Measurements from ENCODE around the gene PRDM7.
"Not testable (repeated sequence)": the region's sequence is repeated elsewhere in the genome, so short reads cannot be mapped to it uniquely, and the experiment has no call there.

The PRDM7 gene

DNA sequence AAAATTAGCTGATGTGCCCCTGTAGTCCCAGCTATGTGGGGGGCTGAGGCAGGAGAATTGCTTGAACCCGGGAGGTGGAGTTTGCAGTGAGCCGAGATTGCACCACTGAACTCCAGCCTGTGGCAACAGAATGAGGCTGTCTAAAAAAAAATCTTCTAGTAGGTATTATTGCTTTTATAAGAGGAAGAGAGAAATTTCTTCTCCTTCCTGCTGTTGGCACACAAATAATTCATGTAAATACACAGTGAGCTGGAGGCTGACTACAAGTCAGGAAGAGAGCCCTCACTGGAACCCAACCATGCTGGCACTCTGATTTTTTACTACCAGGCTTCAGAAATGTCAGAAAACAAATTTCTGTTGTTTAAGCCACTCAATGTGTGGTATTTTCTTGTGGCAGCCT, 6.7 kb downstream of the PRDM7 start:
- DNase-seq, result no peak

DNA sequence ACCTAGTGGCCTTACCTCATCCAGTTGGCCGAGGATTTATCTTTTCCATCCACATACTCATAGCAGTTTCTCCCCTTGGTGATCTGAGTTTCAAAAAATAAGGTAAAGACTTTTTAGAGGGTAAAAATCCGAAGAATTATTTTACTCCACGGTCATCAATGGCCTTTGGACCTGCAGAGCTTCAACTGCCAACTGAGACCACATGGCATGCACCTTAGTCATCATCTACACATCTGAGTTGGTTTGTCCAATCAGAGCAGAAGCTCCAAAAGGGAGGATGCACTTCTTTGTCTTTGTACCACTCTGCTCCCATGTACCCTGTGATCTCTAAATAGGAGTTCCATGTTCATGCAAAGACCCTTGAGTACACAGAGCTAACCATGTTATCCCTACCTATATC, 15.7 kb downstream of the PRDM7 start:
- DNase-seq, result no peak

DNA sequence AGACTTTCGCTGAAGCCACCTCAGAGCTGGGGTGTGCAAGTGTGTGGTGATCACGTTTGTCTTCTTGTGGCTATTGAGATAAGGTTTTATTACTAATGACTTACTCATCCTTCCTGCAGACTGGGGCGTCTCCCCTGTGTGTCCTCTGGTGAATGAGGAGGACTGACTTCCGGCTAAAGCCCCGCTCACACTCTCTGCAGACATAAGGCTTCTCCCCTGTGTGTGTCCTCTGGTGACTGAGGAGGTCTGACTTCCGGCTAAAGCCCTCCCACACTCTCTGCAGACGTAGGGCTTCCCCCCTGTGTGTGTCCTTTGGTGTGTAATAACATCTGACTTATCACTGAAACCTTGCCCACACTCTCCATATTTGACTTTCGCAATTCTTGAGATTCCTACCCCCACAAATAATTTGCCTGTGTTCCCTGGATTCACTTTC, 19.4 kb downstream of the PRDM7 start:
- DNase-seq, result peak; percentile 84

DNA sequence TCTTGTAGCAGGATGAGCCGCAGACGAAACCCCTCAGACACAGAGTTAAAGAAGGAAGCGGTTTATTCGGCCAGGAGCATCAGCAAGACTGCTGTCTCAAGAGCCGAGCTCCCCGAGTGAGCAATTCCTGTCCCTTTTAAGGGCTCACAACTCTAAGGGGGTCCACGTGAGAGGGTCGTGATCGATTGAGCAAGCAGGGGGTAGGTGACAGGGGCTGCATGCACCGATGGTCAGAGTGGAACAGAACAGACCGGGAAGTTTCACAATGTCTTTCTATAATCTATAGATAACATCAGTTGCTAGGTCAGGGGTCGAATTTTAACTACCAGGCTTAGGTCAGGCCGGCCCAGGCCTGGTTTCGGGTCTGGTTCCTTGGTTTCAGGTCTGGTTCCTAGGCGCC, 20.6 kb downstream of the PRDM7 start:
- DNase-seq, result not testable (repeated sequence)

DNA sequence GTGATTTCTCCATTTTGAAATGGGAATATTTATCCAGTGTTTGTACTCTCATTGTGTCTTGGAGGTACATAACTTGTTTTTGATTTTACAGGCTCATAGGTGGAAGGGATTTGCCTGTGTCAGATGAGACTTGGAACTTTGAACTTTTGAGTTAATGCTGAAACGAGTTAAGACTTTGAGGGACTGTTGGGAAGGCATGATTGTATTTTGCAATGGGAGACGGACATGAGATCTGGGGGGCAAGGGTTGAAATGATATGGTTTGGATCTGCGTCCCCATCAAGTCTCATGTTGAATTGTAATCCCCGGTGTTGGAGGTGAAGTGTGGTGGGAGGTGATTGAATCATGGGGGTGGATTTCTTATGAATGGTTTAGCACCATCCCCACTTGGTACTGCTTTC, 21.8 kb downstream of the PRDM7 start:
- DNase-seq, result no peak

DNA sequence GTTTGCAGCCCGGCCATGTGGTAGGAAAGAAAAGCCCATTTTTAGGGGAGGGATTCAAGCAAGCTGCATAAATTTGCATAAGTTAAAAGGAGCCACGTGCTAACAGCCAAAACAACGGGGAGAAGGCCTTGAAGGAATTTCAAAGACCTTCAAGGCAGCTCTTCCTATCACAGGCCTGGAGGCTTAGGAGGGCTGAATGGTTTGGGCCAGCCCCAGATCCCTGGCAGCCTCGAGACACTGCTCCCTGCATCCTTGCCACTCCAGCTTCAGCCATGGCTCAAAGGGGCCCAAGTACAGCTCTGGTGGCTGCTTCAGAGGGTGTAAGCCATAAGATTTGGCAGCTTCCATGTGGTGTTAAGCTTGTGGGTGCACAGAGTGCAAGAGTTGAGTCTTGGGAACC, 22.6 kb downstream of the PRDM7 start:
- no peak for DNase-seq

DNA sequence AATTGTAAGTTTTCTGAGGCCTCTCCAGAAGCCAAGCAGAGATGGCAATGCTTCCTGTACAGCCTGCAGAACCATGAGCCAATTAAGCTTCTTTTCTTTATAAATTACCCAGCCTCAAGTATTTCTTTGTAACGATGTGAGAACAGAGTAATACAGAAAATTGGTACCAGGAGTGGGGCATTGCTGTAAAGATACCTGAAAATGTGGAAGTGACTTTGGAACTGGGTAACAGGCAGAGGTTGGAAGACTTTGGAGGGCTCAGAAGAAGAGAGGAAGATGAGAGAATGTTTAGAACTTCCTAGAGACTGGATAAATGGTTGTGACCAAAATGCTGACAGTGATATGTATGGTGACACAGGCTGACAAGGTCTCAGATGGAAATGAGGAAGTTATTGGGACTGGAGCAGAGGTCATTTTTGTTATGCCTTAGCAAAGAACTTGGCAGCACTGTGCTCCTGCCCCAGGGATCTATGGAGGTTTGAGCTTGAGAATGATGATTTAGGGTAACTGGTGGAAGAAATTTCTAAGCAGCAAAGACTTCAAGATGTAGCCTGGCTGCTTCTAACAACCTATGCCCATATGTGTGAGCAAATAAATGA, 23.1 kb downstream of the PRDM7 start:
- no peak for DNase-seq

DNA sequence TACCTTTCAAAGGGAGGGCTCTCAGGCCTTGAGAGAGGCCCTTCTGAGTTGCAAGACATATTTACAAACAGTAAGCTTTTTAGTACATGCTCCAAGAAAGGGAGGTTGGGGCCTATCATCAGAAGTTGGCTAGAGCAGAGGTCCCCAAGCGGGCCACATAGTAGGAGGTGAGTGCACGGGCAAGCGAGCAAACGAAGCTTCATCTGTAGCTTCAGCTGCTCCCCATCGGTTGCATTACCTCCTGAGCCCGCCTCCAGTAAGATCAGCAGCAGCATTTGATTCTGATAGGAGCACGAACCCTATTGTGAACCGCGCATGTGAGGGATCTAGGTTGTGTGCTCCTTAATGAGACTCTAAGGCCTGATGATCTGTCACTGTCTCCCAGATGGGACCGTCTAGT, 26.2 kb downstream of the PRDM7 start:
- no peak for DNase-seq

DNA sequence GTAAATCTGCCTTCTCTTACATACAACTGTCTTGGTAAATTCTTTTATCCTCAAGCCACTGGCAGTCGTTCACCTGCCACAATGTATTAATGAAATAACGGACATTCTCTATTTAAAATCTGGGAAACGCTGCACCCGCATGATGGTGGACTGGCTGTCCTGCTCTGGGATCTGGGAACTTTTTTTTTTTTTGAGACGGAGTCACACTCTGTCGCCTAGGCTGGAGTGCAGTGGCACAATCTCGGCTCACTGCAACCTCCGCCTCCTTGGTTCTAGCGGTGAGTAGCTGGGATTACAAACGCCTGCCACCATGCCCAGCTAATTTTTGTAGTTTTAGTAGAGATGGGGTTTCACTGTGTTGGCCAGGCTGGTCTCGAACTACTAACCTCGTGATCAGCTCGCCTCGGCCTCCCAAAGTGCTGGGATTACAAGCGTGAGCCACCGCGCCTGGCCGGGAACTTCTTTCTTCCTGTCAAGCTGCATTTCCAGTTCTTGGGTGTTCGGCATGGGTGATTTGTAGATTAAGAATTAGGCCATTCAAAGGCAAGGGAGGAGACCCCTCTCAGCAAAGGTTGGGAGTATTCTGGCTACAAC, 28.3 kb downstream of the PRDM7 start:
- no peak for DNase-seq

DNA sequence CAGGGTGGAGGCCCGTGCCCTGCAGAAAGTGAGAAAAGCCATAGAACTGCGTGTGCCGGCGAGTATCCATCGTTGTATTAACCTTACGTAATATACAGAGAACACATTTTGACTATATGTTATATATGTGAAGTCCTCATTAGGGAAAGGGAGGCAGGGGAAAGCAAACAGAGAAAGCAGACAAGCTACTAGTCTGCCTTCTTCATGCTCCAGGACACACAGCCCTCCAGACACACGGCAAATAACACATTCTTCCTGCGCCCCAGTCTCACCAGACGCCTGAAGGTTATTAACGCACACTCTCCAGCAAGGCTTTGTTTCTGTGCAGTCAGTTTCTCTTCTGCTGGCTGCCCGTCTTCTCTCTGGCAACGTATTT, 28.8 kb downstream of the PRDM7 start:
- DNase-seq, result no peak

DNA sequence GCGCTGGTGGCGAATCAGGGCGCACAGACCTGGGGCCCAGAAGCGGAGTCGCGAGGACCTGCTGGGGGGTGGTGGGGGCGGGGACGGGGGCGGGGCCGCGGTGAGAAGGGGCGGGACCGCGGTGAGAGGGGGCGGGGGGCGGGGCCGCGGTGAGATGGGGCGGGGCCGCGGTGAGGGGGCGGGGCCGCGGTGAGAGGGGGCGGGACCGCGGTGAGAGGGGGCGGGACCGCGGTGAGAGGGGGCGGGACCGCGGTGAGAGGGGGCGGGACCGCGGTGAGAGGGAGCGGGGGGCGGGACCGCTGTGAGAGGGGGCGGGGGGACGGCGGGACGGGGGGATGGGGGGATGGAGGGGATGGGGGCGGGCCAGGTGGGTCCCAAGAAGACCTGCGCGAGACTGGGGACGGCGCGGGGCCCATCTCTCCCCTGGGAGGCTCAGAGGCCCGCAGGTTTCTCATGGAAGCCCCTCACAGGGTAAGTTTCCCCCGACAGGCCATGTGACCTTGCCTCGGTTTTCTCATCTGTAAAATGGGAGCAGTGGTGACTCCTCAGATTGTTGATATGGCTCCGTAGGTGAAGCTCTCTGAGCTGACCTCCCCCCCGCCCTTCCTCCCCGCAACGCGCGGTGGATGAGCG, 29.3 kb downstream of the PRDM7 start:
- DNase-seq, result no peak

DNA sequence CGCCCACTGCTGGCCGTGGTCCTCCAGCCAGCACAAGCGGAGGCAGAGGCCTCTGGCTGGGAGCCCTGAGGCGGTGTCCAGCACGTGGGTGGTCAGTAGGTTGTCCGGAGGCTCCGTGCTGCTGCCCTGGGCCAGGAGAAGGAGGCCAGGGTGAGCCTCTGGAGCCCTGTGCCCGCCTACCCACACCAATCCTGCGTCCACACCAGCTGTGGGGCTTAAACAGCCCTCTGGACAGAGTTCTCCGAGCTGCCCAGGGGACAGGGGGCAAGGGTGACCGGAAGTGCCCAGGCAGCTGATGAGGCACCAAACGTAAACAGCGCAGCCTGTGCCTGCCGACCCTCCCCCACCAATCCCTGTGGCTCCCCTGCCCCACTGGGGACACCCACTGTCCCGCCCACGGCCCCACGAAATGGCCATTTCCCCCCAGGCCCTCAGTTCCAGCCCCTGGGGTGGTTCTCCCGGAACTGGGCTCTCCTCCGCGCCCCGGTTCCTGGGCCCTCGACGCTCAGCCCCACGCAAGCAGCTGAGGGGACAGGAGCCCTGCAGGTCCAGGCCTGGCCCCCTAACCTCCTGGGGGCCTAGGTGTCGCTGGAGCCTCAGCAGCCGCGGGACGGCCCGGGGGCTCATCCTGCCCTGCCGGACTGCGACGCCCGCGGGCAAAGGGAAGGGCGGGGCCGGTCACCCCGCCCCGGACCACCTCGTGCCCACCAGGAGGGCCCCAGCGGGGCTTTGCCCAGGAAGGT, 30.0 kb downstream of the PRDM7 start:
- no peak for DNase-seq

DNA sequence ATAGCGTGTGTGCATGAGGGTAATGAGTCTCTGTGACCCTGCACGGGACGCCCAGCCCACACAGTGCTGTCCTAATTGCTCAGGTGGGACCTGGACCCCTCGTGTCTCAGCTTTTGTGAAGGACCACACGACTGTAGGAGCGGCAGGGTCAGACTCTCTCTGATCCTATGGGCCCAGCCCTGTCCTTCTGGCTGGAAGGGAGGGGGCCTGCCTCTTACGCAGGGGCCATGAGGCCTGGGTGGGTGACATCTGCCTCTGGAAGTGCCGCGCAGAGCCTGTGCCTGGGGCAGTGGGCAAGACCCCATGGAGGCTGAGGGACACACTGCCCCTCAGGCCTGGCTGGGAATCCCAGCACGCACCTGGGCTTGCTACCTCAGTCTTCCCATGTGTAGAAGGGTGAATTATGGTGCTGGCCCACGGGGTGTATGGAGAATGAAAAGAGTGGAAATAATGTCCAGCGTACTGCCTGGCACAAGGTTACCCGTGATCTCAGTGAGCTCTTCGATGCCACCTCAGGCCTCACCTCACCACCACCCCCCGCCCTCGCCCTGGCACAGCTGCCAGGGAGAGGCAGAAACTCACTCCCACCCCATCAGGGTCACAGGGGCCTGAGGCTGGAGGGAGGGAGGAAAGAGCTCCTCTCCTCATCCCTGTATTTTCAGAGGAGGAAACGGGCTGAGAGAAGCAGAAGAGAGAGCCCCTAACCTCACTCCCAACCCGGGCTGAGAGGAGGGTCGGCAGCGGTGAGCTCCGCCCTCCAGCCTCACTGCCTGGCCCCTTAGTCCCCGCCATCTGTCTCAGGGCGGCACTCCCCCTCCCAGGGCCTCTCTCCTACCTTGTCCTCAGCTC, 30.8 kb downstream of the PRDM7 start:
- DNase-seq, result no peak

DNA sequence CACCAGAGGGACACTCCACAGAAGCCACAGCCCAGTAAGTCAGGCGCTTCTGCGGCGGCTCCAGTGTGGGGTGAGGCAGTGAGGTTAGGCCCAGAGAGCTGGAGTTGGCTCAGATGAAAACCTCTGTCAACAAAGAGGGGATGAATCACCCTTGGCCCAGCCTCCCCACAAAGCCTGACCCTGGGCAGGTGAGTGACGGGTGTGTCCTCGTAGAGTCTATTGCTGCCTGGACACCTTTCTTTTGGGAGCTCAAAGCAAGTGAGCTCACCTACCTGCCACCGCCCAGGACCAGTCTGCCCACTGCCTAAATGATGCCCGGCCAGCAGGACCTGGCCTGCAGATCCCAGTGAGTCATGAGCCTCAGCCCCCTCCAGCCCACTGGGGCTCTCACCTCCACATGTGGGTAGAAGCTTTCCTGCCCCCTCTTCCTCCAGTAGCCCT, 33.0 kb downstream of the PRDM7 start:
- DNase-seq, result no peak

DNA sequence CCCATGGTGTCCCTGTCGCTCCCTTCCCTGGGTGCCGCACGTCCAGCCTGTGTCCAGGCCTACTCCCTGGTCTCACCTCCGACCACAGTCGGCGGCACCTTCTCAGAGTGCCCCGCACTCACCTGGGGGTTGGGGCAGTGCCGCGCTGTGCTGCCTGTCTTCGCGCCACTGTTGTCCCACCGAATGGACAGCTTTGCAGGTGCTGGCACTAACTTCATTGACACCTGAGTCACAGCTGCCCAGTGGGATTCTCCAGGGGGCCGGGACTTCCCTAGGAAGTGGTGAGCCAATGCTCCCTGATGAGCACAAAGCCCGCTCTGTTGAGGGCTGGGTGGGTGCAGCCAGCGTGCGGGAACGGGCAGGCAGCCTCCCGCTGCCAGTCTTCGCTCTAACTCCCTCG, 33.6 kb downstream of the PRDM7 start:
- no peak for DNase-seq

DNA sequence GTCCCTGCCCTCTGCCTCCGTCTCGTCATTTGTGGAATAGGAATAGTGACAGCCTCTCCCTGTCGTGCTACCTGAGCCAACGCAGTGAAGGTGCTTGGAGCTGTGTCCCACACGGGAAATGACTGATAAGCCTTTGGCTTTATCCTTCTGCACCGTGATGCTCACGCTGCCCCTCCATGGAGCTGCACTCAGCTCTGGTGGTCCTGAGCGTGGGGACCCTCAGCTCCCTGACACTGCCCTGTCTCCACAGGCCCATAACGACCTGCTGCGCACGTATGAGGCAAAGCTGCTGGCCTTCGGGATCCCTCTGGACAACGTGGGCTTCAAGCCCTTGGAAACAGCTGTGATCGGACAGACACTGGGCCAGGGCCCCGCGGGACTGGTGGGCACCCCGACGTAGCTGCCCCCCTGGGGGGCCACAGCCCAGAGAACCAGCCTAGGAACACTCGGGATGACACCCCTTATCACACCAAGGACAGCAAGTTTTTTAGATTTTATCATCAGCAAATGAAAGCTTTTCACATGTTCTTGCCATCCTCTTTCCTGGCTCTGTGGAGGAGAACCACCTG, 34.1 kb downstream of the PRDM7 start:
- DNase-seq, result no peak

DNA sequence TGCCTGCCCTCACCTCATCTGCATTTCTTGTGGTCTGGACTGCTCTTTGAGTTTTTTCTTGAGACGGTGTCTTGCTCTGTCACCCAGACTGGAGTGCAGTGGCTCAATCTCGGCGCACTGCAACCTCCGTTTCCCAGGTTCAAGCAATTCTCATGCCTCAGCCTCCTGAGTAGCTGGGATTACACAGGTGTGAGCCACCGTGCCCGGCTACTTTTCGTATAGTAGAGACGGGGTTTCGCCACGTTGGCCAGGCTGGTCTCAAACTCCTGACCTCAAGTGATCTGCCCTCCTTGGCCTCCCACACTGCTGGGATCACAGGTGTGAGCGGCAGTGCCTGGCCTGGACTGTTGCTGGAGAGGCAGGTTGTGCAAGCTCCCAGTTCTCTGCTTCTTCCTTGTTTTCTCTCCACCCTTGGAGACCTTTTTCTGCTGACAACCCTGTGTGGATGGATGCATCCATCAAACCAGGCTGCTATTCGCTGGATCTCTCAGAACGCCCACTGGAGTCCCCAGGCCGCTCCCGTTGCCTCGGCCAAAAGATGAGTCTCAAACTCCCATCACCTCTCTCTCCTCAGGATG, 35.1 kb downstream of the PRDM7 start:
- DNase-seq, result no peak

DNA sequence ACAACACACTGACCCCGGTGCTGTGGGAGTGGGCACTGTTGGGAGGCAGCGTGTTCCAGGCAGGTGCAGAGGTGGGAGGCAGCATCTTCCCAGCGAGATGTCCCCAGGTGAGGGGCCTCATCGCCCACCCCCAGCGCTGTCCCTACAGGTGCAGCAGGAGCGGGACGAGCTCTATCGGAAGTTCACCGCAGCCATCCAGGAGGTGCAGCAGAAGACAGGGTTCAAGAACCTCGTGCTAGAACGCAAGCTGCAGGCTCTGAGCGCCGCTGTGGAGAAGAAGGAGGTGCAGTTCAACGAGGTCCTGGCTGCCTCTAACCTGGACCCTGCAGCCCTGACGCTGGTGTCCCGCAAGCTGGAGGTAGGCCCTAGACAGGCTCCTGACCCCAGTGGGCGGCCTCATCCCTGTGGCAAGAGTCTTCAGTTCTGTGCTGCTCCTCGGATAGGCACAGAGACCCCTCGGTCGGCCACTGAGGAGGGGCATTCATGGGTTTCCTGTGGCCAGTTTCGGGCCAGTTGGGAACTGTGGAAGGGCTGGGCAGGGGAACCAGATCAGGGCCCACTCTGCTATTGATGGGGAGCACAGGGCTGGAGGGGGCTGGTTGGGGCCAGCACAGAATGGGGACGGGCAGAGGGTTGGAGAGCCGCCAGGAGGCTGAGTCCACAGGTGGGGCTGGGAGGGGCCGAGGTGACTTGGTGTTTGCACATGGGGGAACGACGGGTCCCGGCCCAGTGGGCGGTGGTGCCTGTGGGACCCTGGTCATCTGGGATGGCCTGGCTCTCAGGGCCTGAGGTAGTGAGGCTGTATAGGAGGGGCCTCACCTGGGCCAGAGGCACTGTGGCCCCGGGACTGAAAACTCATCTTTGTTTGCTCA, 36.7 kb downstream of the PRDM7 start:
- no peak for DNase-seq

DNA sequence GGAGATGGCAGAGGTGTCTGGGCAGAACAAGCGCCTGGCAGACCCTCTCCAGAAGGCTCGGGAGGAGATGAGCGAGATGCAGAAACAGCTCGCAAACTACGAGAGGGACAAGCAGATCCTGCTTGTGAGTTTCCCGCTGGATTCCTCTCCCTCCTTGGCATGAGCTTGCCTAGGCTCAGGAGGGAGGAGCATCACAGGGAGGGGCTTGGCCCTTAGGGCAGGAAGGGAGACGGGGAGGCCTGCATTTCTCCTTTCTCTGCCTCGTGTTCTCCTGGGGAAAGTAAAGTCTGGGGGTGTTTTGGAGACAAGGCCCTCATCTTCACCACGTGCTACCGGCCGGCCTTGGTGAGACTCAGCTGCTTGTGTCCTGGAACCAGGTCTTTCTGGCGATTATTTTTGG, 39.9 kb downstream of the PRDM7 start:
- no peak for DNase-seq

DNA sequence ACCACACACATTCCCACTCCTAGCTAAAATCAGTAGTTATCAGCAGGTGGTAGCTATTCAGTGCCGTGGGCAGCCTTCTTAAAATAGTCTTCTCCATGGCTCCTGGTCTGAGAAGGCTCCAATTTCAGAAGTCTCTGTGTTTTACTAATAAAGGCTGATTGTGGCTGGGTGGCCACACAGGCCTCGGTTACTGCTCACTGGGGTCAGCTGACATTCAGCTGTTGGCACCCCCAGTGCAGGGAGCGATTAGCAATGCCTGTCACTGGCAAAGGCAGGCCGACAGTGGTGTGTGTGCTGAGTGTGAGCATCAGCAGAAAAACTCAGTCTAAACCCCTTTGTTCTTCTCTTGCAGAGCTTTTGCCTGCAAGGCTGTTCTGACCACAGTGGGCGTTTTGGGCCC, 41.2 kb downstream of the PRDM7 start:
- no peak for DNase-seq

DNA sequence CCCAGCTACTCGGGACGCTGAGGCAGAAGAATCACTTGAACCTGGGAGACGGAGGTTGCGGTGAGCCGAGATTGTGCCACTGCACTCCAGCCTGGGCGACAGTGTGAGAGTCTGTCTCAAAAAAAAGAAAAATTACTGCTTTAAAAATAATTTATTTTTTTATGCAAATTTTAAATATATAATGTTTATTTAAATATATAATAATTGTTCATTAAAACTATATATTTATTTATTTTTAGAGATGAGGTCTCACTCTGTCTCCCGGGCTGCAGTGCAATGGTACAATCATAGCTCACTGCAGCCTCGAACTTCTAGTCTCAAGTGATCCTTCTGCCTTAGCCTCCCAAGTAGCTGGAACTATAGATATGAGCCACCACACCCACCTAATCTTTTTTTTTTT, 42.6 kb downstream of the PRDM7 start:
- no peak for DNase-seq

All from fibroblast of skin of right biceps (primary cell).